Stimulated activated CD8-positive, alpha-beta memory T cell treated with anti-CD3 and anti-CD28 coated beads, Interleukin-7, amount 100 ng/mL, for 1 hour (primary cell): ENCODE results near the gene RGS3.

Source experiments
- DNase-seq, 2 donors: peaks; one replicate each; pipeline ENCODE4 v3.0.0-alpha.2; 2020; ENCODE audit warnings: low read depth in 2 of 2

The RGS3 gene

DNA sequence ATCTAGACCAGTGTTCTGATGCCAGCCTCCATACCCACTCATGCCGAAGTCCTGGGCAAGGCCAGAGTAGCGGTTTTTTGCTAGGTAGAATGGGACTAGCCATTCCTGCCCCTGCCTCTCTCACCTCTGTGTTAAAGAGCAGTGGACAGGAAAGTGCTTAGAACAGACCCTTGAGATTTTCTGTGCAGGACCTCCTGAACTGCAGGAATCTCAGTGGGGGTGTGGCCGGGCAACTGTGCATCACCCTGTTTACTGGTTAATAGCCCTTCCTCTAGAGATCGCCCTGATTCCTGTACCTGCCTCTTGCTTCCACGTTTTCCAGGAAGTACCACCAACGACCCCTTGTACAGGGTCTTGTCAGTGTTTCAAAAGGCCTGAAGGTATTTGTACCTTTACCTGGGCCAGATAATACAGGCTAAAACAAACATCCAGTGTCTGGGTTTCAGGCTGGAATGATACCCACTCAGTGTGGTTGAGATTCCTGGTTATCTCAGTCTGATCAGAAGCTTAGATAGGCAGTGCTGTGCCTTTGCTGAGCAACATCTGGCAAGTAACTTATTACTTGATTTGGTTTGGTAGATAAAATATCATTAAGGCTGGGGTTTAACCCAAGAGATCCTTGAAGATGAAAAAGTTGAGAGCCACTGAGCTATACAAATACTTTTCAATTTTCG is 65.9 kb downstream of the RGS3 start:
- DNase-seq, result no peak

DNA sequence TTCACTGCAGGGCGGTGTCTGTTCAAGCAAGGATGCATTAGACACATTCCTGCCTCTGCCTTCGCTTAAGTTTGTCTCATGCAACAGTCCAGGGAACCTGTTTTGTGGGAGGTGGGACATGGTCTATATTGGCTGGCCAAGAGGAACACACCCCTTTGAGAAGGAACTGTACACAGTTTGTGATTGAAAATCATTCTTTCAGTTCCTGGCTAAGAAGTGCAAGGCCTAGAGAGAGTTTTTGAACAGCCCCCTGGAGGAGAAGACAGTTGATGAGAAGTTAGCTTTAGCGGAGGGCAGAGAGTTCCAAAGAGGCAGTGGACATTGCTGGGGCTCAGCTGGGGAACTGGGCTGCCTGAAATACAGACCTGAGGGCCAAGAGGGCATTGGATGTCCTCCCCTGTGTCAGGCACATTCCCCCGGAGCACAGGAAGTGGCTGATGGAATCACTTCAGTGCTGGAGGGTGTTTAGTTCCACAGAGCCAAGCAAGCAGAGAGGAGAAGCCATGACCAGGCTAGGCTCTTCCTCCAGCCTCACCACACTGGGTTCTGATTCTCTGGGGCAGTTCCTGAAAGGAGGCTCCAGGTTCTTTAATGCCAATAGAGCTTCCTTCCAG is 66.6 kb downstream of the RGS3 start:
- no peak for DNase-seq

DNA sequence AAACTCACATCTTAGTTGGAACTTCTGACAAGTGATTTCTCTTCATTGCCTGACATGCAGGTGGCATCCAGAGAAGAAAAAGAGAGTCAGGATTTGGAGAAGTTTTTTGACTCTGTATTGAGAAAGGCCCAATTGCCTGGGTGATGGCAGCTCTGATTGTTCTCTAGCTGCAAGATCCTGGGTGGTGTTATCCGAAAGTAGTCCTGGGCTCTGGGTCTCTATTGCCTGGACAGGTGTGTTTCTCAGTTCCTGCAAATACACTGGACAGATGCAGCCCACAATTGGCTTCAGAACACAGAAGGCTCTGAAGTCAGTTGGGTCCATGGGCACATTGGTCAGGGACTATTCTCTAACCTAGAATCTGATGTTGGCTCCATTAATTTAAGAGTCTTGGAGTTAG is 67.4 kb downstream of the RGS3 start:
- no peak for DNase-seq

DNA sequence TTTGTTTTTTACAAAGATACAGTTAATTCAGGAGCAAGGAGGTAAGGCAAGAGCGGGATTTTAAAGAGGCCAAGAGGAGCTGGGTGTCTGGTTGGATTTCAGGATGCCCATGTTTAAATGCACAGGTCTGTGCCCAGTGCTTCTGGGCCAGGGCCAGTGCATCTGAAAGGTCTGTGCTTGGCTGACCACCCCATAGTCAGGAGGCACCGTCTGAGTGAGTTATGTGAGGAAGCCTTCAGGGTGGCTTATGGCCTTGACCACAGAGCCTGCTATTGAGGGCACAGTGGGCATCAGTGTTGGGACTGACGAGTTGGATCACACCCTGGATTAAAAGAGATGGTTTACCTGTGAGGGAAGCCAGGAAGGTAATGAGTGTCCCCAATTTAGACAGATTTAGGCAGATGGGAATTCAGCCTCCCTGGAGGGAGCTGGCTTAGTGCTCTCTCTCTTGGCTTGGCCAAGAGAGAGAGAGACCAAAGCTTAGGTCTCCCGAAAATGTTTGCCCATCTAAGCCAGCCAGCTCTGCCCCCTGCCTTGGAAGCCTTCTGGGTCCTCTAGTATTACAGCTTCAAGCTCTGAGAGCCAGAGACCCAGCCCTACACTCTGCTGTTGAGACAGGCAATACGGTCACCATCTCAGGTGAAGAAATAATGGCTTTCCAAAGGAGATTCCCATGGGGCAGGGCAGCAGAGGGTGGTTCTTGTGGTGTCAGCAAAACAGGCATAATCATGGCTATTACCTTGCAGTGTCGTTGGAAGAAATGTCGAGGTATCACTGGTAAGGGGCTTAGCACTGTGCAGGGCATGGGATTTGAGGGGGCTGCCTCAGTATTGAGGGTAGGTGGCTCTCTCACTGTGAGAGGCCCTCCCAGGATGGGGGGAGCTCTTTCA is 68.6 kb downstream of the RGS3 start:
- no peak for DNase-seq

DNA sequence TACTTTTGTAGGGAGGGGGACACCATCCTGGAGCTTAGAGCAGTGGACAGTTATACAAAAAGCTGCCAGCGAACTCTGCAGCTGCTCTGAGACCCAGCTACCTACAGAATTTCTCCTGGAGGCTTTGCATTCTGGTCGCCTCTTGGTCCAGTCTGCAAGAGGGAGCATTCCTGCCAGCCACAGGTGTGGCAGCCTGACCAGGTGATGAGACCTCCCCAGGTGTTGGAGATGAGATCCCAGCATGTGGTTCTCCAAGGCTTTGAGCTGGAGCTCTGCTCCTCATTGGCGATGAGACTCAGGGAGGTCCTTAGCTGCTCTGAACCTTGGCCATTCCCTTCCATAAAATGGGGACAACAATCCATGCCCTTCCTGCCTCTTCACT is 69.3 kb downstream of the RGS3 start:
- DNase-seq, result no peak

DNA sequence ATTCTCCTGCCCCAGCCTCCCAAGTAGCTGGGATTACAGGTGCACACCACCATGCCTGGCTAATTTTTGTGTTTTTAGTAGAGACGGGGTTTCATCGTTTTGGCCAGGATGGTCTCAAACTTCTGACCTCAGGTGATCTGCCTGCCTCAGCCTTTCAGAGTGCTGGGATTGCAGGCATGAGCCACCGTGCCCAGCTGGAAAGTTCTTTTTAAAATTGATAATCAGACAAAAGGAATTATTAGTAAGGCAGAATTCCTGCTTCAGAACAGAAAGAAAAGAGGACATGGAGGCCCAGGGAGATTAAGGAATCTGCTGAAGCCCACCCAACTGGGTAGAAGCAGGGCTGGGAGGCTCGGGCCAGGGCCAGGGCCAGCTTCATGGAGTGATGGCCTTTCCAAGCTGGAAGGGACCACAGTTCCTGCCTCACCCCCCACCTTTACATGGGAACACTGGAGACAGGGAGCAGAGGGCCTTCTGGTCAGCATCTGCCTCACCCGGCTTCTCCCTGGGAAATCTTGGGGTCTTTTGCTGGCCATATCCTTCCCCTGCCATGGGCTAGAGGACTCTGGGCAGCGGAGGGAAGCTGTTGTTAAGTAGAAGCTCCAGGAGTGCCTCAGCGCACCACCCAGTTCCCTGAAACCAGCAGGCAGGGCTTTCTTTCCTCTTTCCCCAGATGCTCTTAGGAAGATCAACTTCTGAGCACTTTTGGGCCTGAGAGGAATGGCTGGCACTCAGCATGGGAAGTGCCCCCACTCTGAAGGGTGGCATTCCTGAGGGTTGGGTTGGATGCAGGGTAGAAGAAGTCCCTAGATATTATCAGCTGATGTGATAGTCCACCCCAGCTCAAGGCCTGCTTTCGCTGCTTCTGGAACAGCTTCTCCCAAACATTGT is 70.1 kb downstream of the RGS3 start:
- no peak for DNase-seq

DNA sequence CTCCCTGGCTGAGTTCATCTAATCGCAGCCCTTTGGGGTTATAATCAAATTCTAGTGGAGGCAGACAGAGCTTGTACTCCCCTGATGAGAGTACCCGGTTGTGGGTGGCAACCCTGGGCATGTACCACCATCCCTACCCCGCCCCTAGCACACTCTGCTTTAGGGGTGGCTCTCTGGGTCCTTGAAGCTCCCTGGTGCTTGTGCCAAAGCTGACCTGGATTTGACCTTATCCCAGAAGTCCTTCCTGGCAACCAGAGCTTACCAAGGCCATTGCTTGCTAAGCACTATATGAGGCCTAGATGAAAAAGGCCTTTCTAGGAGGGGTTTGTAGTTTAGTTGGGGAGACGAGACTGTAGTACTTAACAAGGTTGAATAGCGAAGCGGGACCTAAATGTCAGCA is 72.2 kb downstream of the RGS3 start:
- no peak for DNase-seq

DNA sequence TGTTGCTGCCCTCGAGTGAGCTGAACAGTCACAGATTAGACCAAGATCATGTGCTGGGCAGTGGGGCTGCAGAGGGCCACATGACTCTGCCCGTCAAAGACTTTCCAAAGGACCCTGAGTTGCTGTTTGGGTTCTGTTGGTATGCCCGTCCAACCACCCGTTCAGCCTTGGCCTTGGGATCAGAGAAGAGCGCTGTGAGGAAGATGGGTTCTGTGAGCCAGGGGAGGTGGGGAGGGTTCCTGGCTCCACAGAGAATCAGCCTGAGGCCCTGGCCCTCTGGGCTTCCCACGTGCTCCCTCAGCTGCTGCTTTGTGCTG is 72.6 kb downstream of the RGS3 start:
- no peak for DNase-seq

DNA sequence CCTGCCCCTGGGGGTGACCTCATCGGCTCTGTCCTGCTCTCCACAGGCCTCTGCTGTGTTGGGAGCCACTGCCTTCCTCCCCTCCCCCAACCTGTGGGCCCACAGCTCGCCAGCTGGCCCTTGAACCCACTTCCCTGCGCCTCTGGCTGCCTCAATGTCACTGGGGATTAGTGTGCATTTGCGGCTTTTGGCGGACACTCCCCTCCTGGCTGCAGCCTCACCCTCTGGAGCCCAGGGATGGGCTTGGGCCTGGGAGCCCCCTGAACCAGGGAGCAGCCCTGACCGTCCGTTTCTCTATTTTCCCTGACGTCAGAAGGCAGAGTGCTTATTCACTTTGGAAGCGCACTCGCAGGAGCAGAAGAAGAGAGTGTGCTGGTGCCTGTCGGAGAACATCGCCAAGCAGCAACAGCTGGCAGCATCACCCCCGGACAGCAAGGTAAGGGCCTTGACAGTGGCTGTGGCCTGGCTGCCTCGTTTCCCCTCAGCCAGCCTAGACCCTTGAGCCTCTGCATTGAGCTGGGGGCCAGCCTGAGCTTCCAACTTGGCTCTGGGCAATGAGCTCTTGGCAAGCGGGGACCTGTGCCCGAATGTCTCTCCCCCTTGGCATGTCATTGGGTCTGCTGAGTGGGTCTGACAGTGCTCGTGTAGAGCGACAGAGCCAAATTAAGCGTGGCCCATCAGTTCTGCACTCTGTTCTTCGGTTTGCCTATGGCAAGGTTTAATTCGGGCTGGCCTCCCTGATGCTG is 73.1 kb downstream of the RGS3 start:
- no peak for DNase-seq

DNA sequence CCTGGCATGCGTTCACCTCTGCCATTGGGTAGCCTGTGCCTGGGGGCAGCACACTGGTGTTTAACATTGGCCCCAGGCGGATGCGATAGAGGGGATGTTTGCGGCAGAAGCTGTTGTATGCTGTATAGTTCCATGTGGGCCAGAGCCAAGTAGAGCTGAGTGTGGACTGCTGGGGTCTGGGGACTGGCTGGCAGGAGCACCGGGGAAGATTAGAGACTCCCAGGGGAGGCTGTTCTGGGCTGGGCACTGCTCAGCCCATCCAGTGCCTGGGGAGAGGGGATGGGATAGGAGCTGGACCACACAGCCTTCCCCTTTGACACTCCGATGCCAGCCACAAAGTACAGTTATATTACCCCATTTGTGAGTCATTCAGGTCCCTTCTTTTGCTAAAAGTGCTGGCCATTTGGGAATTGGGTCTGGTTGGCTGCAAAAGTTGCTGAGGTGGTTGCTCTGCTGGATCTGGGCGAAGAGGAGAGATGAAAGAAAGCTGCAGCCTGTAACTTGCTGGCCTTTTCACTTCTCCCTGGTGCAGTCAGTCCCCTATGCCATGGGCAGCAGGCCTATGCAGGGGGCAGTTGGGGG is 73.8 kb downstream of the RGS3 start:
- DNase-seq, result no peak

DNA sequence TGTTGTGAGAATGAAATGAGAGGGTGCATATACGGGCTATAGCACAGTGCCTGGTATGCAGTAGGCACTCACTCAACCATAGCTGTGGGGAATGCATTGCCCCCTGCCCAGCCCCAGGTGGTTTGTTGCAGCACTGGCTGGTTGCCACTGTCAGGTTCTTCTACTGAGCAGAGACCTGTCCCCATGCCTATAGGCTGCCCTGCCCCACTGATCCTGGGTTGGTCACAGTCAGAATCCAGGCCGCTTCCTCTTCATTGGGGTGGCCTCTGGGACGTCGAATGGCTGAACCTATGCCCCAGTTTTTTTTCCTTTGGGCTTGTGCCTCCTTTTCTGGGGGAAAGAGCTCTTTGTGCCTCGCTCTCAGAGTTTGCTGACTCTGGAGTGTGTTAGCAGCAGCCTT is 74.6 kb downstream of the RGS3 start:
- no peak for DNase-seq

DNA sequence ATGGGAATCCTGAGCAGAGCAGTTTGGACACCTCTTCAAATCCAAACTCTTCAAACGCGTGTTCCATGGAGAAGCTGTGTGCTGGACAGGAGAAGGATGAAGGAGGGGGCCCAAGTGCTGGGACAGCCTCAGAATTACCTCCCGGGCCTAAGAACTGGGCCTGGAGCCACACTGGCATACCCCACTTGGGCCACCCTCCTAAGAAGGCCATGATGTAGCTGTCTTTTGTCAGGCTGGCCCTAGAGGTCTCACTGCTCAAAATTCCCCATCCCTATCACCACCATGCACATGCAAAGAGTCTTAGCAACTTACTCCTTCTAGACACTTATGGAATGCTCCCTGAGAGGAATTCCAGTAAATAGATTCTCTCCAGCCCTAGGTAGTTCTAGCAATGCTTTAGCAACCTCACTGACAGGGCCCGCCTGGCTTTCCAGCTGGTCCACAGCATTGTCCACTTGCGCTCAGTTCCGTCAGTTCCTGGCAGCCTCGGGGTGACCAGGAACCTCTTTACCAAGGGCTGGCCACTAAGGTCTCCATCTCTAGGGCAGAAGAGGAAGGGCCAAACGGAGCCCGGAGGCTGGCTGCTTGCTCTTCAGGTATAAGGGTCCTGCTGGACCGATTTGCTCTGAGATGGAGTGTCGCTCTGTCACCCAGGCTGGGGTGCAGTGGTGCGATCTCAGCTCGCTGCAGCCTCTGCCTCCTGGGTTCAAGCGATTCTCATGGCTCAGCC is 75.3 kb downstream of the RGS3 start:
- DNase-seq, result no peak

DNA sequence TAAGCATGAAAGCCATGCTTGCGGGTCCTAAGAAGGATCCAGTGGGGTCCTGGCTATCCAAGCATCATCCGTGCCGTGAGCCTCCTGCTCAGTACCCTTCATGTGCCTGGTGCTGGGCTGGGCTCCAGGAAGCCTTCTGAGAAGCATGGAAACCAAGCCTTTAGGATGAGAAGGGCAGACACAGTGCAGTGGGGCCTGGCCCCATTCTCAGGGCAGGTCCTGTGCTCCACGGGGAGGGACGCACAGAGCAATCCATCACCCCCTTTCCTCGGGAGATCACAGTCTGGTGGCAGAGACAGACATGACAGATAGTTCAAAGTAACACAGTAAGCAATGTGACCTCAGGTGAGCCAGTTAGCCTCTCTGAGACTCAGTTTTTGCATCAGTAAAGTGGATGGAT is 76.9 kb downstream of the RGS3 start:
- DNase-seq, result no peak

DNA sequence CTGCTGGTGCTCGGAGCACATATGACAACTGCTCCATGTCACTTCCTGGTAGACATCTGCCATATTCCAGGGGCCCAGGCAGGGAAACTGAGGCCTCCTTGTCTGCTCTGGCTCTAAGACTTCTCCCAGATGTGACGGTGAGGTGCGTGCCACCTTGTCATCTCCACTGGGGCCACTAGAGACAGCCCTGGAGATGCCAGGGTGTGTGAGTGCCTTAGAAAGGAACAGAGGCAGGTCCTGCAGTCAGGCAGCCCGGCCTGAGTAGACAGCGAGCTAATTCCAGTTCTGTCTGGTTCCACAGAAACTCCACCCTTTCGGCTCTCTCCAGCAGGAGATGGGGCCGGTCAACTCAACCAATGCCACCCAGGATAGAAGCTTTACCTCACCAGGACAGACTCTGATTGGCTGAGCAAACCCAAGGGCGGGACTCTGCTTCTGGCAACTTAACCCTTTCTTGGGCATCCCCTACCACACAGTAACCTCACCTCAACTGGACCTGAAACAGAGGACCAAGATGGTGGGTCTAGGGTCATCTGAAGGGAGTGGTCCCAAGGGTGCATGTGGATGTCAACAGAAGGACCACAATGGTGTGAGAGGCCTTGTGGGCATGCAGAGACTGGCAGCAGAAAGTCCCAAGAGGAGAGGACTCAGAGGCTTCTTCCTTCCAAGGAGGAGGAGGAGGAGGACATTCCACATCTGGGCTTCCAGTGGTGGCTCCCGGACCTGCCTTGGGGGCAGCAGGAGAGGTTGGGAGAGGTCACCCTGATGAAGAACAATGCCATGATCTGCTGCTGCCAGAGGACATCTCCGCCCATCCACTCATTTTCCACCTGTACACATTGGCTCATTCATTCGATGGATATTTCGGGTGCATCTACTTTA is 77.7 kb downstream of the RGS3 start:
- no peak for DNase-seq

DNA sequence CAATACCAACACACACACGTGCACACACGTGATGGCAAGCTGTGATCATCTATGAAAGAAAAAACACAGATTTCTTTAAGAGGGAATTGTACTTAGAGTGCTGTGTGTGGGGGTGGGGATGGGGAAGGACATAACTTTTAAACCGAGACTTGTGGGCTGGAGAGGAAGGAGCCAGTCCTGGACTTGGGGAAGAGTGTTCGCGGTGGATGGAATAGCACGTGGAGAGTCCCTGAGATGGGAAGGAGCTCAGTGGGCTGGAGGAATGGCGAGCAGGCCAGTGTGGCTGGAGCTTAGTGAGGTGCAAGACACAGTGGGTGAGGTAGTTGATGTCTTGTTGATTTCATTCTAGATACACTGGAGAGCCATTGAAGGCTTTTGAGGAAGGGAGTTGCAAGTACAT is 78.5 kb downstream of the RGS3 start:
- no peak for DNase-seq

DNA sequence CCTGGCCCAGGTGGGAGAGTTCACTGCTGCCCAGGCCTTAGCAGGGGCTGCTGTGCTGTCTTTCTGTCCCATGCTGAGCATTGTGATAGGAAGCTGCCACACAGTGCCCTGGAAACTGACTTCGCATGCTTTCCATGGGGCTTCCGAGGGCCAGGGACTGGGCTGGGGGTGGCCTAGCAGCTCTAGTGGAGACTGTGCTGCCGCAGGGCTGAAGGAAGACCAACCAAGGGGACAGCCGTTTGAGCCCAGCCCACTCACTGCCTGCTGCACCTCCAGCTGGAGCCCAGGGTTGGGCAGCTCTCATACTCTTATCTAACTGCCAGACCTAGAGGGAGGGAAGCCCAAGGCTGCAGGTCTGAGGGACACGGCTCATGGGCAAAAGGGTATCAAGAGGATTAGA is 79.2 kb downstream of the RGS3 start:
- DNase-seq, result no peak

DNA sequence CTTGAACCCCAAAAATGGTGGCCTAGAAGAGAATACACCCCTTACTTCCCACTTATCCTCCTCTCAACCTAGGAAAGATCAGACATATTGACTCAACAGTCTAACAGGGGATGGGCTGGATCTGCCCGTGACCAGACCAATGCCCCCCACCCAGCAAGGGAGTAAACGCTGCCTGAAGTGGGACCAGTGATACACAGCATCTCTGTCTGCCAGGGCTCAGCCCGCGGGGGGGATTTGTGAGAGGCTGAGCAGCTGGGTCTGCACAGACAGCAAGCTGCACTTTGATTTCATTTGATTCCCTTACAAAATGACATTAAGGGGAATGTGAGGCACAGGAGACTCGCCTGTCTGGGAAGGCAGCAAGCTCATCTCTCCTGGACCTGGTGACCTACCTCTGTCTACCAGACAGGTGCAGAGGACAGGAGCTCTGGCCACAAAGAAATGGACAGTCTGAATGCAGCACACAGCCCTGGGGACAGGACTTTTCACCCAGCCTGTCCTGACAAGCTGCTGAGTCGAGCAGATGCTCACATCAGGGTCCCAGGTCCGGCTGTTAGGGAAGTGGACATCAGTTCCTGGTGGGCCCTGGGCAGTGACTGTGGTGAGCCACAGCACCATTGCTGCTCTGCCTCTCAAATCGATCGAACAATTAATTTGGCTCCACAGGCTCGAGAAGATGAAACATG is 79.9 kb downstream of the RGS3 start:
- DNase-seq, result no peak

DNA sequence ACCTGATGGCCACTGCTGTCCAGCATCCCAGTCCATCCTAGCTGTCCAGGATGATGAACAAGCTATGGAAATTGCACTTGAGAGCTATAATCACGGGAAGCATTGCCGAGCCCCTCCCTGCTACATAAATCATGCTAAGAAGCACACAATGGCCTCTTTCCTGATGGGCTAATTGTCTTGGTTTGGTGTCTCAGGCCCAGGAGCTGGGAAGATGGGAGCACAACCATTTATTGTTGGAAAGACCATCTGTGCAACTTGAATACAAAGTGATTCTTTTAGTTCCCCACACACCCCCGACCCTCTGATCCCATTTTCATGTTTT is 80.4 kb downstream of the RGS3 start:
- no peak for DNase-seq

DNA sequence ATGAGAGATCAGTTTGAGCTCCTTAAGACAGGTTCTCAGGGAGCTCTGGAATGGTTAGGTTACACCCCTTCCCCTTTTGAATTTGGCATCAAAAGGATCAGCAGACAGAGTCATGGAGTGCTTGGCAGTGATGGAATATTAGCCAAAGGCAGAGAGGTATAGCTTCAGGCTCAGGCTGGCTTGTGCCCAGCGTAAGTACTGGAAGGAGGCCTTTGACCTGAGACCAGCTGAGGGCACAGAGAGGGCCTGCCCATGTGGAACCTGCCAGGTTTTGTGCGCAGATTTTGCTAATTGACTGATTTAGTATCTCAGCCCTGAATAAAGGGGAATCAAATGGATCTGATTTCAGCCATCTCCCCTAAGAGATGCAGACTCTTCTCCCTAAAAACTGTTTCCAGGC is 81.5 kb downstream of the RGS3 start:
- DNase-seq, result no peak
